GM23248 (cell line): Measurements from ENCODE around the gene RPS17.
"Not testable (repeated sequence)": the region's sequence is repeated elsewhere in the genome, so short reads cannot be mapped to it uniquely, and the experiment has no call there.

Source experiments
- EZH2 ChIP-seq: fragments of 200-600 bp; sonication (generic); IDR thresholded peaks from 2 replicates; pipeline ENCODE4 v1.6.1; 2018; ENCODE audit warnings: antibody characterized with exemption, mild to moderate bottlenecking; ENCODE audit not compliant: insufficient read depth, poor library complexity, severe bottlenecking
- EZH2phosphoT487 ChIP-seq: fragments of 200-600 bp; sonication (generic); IDR thresholded peaks from 2 replicates; pipeline ENCODE4 v1.6.1; 2018; ENCODE audit warnings: antibody characterized with exemption, moderate library complexity, mild to moderate bottlenecking, low read depth; ENCODE audit not compliant: insufficient read depth

DNA sequence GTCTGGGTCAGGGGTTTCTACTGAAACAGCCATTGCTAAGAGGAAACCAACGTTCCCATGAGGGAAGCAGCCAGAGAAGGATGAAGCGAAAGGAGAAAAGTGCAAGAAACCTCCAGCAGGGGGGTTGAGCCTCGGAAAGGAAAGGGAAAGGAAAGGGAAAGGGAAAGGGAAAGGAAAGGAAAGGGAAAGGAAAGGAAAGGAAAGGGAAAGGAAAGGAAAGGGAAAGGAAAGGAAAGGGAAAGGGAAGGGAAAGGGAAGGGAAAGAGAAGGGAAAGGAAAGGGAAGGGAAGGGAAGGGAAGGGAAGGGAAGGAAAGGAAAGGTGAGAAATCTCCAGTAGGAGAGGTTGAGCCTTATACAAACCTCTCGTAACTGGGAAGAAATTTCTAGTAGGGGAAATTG, 52.0 kb downstream of the RPS17 start:
- not testable (repeated sequence) for TF ChIP-seq EZH2, EZH2phosphoT487
